HepG2 (cell line): ENCODE measurements around the gene HINFP. TPM values are rescaled to one million over a fixed set of nuclear protein-coding genes. Genes with fewer than 3 reads are reported as not detected.

Source experiments
- ATAD3A ChIP-seq: sonication (generic); formaldehyde crosslinking; IDR thresholded peaks from 2 replicates; pipeline ENCODE4 v1.4.0; 2020; ENCODE audit warnings: missing genetic modification reagents
- FOXK1 ChIP-seq: sonication (generic); formaldehyde crosslinking; IDR thresholded peaks from 2 replicates; pipeline ENCODE4 v1.4.0; 2020; ENCODE audit warnings: low read depth, missing genetic modification reagents, borderline replicate concordance
- HDAC1 ChIP-seq: sonication (generic); formaldehyde crosslinking; IDR thresholded peaks from 2 replicates; pipeline ENCODE4 v1.5.1; 2020; ENCODE audit warnings: mild to moderate bottlenecking, missing genetic modification reagents
- IKZF4 ChIP-seq: sonication (generic); formaldehyde crosslinking; IDR thresholded peaks from 2 replicates; pipeline ENCODE4 v1.5.1; 2020; ENCODE audit warnings: borderline replicate concordance, mild to moderate bottlenecking, low read depth, missing genetic modification reagents; ENCODE audit errors: not compliant biosample characterization
- MATR3 ChIP-seq: sonication (generic); formaldehyde crosslinking; IDR thresholded peaks from 2 replicates; pipeline ENCODE4 v1.4.0; 2020; ENCODE audit warnings: missing genetic modification reagents
- NCOR1 ChIP-seq: fragments of 200-600 bp; sonication (generic); IDR thresholded peaks from 2 replicates; pipeline ENCODE4 v1.7.0; 2017; ENCODE audit warnings: antibody characterized with exemption, low read length, borderline replicate concordance
- NFE2L1 ChIP-seq: sonication (generic); formaldehyde crosslinking; IDR thresholded peaks from 2 replicates; pipeline ENCODE4 v1.4.0; 2020; ENCODE audit warnings: missing genetic modification reagents, mild to moderate bottlenecking, borderline replicate concordance
- ONECUT2 ChIP-seq: sonication (generic); formaldehyde crosslinking; IDR thresholded peaks from 2 replicates; pipeline ENCODE4 v1.4.0; 2020; ENCODE audit warnings: missing genetic modification reagents
- POLR2AphosphoS2 ChIP-seq: IDR thresholded peaks from 2 replicates; pipeline ENCODE4 v1.6.1; 2011; ENCODE audit warnings: low read depth, low read length, improper control_type of control experiment
- SIN3A ChIP-seq: IDR thresholded peaks from 2 replicates; pipeline ENCODE4 v1.6.1; 2011; ENCODE audit warnings: low read depth, mild to moderate bottlenecking, control low read depth, low read length, borderline replicate concordance
- SP2 ChIP-seq: sonication (generic); formaldehyde crosslinking; IDR thresholded peaks from 2 replicates; pipeline ENCODE4 v1.5.1; 2020; ENCODE audit warnings: mild to moderate bottlenecking, missing genetic modification reagents
- TCF7 ChIP-seq: sonication (generic); IDR thresholded peaks from 2 replicates; pipeline ENCODE4 v1.6.1; 2016; ENCODE audit warnings: antibody characterized with exemption, low read depth
- THYN1 ChIP-seq: sonication (generic); formaldehyde crosslinking; IDR thresholded peaks from 2 replicates; pipeline ENCODE4 v1.8.1; 2023; ENCODE audit warnings: low read depth, mild to moderate bottlenecking, moderate library complexity, missing genetic modification reagents, borderline replicate concordance
- TOPORS ChIP-seq: sonication (generic); formaldehyde crosslinking; IDR thresholded peaks from 2 replicates; pipeline ENCODE4 v1.8.0; 2023; ENCODE audit warnings: mild to moderate bottlenecking, missing genetic modification reagents
- ZBTB21 ChIP-seq: sonication (generic); formaldehyde crosslinking; IDR thresholded peaks from 2 replicates; pipeline ENCODE4 v1.4.0; 2020; ENCODE audit warnings: missing genetic modification reagents
- ZKSCAN5 ChIP-seq: sonication (generic); formaldehyde crosslinking; IDR thresholded peaks from 2 replicates; pipeline ENCODE4 v1.5.1; 2020; ENCODE audit warnings: mild to moderate bottlenecking, missing genetic modification reagents
- ZMYM4 ChIP-seq: sonication (generic); formaldehyde crosslinking; IDR thresholded peaks from 2 replicates; pipeline ENCODE4 v1.8.1; 2023; ENCODE audit warnings: mild to moderate bottlenecking, missing genetic modification reagents
- ZNF10 ChIP-seq: sonication (generic); formaldehyde crosslinking; IDR thresholded peaks from 2 replicates; pipeline ENCODE4 v1.4.0; 2020; ENCODE audit warnings: mild to moderate bottlenecking, low read depth, missing genetic modification reagents, borderline replicate concordance
- ZNF569 ChIP-seq: sonication (generic); formaldehyde crosslinking; IDR thresholded peaks from 2 replicates; pipeline ENCODE4 v1.5.0; 2020; ENCODE audit warnings: mild to moderate bottlenecking, missing genetic modification reagents, moderate library complexity, borderline replicate concordance
- polyA plus RNA-seq, 8 experiments: library from polyadenylated mRNA; depleted of rRNA in 3 of 8; stranded (reverse) in 7 of 8; unstranded in 1 of 8; fragments of >200 nt; fragmentation: Illumina TruSeq in 4 of 8; extraction: Trizol in 4 of 8; gene quantifications; 2 replicates each; pipeline versions ENCODE4 v1.2.1 to v1.2.3, GENCODE V29; 2011 to 2016; ENCODE audit warnings: low read depth in 4 of 8, missing spikeins in 1 of 8, mixed read lengths in 1 of 8; ENCODE audit not compliant: insufficient read depth in 1 of 8
- total RNA-seq, 5 experiments: library from RNA; depleted of rRNA; stranded (reverse); fragments of >200 nt; fragmentation: Illumina TruSeq; extraction: Trizol; gene quantifications; 2 replicates each; pipeline ENCODE4 v1.2.3, GENCODE V29; 2016; ENCODE audit warnings: low read depth in 1 of 5
- TF ChIP-seq, protein P1 (sequence below): sonication (generic); formaldehyde crosslinking; IDR thresholded peaks from 2 replicates; pipeline ENCODE4 v1.5.0; 2020; ENCODE audit warnings: missing genetic modification reagents
- TF ChIP-seq, protein P2 (sequence below): sonication (generic); formaldehyde crosslinking; IDR thresholded peaks from 2 replicates; pipeline ENCODE4 v1.4.0; 2020; ENCODE audit warnings: missing genetic modification reagents; ENCODE audit errors: not compliant biosample characterization
- TF ChIP-seq, protein P3 (sequence below): sonication (generic); formaldehyde crosslinking; IDR thresholded peaks from 2 replicates; pipeline ENCODE4 v1.8.0; 2022; ENCODE audit warnings: missing genetic modification reagents, low read depth, mild to moderate bottlenecking, borderline replicate concordance
- TF ChIP-seq, protein P4 (sequence below): sonication (generic); formaldehyde crosslinking; IDR thresholded peaks from 2 replicates; pipeline ENCODE4 v1.5.1; 2020; ENCODE audit warnings: missing genetic modification reagents, mild to moderate bottlenecking, borderline replicate concordance

Gene HINFP
- total and polyA plus RNA-seq, 2 of the 13 experiments (the other 11 are each of a cell fraction or from before 2014, with no cell fraction given), result 15.1 to 21.4 TPM

DNA sequence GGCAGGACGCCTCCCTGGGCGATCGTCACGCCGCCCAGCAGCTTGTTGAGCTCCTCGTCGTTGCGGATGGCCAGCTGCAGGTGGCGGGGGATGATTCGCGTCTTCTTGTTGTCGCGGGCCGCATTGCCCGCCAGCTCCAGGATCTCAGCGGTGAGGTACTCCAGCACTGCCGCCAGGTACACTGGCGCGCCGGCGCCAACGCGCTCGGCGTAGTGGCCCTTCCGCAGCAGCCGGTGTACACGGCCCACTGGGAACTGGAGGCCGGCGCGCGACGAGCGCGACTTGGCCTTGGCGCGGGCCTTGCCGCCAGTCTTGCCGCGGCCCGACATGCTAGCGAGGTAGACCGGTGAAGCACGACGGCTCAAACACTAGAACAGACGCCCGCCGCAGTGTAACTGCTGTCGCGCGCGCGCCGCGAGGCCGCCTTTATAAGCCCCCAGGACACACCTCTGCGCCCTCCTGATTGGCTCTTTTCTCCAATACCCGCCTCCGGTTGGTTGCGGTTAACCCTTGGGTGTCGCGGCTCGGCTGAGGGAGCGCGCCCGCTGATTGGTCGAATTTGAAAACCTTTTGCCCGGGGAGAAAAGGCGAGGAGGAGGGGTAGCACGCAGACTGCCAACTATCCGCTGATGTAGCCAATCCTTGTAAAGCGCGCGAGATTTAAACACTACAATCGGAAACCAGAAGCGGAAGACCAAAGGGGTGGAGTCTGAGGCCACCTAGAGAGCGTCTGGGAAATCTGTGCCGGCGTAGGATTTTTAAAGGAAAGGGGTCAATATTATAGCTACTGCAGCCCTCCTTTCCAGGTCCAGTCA is 26.1 kb upstream of the HINFP start (continued):
- TF ChIP-seq, protein P1, sequence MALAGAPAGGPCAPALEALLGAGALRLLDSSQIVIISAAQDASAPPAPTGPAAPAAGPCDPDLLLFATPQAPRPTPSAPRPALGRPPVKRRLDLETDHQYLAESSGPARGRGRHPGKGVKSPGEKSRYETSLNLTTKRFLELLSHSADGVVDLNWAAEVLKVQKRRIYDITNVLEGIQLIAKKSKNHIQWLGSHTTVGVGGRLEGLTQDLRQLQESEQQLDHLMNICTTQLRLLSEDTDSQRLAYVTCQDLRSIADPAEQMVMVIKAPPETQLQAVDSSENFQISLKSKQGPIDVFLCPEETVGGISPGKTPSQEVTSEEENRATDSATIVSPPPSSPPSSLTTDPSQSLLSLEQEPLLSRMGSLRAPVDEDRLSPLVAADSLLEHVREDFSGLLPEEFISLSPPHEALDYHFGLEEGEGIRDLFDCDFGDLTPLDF (CRISPR knock-in tag), result peak; percentile 99
- TF ChIP-seq NFE2L1 (CRISPR knock-in tag), result no peak; the same call in 1 of the 2 replicates
- TF ChIP-seq HDAC1 (CRISPR knock-in tag), result peak; percentile 82
- TF ChIP-seq, protein P2, sequence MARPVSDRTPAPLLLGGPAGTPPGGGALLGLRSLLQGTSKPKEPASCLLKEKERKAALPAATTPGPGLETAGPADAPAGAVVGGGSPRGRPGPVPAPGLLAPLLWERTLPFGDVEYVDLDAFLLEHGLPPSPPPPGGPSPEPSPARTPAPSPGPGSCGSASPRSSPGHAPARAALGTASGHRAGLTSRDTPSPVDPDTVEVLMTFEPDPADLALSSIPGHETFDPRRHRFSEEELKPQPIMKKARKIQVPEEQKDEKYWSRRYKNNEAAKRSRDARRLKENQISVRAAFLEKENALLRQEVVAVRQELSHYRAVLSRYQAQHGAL, result peak; percentile 64
- no peak for TF ChIP-seq ATAD3A (CRISPR knock-in tag)
- no peak for TF ChIP-seq ZKSCAN5 (CRISPR knock-in tag)
- peak; percentile 98 for TF ChIP-seq IKZF4
- TF ChIP-seq, protein P3, sequence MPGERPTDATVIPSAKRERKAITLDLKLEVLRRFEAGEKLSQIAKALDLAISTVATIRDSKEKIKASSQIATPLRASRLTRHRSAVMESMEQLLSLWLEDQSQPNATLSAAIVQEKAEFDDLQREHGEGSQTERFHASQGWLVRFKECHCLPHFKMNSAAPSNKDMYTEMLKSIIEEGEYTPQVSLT (CRISPR knock-in tag), result no peak; the same call in 1 of the 2 replicates
- TF ChIP-seq, protein P4, sequence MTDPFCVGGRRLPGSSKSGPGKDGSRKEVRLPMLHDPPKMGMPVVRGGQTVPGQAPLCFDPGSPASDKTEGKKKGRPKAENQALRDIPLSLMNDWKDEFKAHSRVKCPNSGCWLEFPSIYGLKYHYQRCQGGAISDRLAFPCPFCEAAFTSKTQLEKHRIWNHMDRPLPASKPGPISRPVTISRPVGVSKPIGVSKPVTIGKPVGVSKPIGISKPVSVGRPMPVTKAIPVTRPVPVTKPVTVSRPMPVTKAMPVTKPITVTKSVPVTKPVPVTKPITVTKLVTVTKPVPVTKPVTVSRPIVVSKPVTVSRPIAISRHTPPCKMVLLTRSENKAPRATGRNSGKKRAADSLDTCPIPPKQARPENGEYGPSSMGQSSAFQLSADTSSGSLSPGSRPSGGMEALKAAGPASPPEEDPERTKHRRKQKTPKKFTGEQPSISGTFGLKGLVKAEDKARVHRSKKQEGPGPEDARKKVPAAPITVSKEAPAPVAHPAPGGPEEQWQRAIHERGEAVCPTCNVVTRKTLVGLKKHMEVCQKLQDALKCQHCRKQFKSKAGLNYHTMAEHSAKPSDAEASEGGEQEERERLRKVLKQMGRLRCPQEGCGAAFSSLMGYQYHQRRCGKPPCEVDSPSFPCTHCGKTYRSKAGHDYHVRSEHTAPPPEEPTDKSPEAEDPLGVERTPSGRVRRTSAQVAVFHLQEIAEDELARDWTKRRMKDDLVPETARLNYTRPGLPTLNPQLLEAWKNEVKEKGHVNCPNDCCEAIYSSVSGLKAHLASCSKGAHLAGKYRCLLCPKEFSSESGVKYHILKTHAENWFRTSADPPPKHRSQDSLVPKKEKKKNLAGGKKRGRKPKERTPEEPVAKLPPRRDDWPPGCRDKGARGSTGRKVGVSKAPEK (CRISPR knock-in tag), result no peak
- peak; percentile 83 for TF ChIP-seq SP2 (CRISPR knock-in tag)
- TF ChIP-seq POLR2AphosphoS2, result peak; percentile 94
- peak; percentile 73; the same call in 1 of the 2 replicates for TF ChIP-seq ZNF569 (CRISPR knock-in tag)
- TF ChIP-seq SIN3A, result peak; percentile 98
- no peak; the same call in 1 of the 2 replicates for TF ChIP-seq THYN1 (CRISPR knock-in tag)
- no peak; the same call in 1 of the 2 replicates for TF ChIP-seq FOXK1
- TF ChIP-seq ZMYM4, result peak; percentile 98
- TF ChIP-seq TOPORS (CRISPR knock-in tag), result peak; percentile 56; the same call in 1 of the 2 replicates
- TF ChIP-seq ZNF10 (CRISPR knock-in tag), result no peak
- no peak for TF ChIP-seq MATR3 (CRISPR knock-in tag)
- no peak for TF ChIP-seq ZBTB21
- TF ChIP-seq ONECUT2 (CRISPR knock-in tag), result no peak
- peak; percentile 21; the same call in 1 of the 2 replicates for TF ChIP-seq NCOR1
- TF ChIP-seq TCF7, result no peak
